H1 (cell line): Measurements from ENCODE around the gene TMTC2.

Experiments used
- E2F6 ChIP-seq: IDR thresholded peaks from 2 replicates; pipeline ENCODE4 v1.6.1; 2012; ENCODE audit warnings: inconsistent platforms
- GABPA ChIP-seq: IDR thresholded peaks from 2 replicates; pipeline ENCODE4 v1.6.1; 2011; ENCODE audit warnings: mild to moderate bottlenecking, low read length, moderate library complexity, borderline replicate concordance; ENCODE audit not compliant: insufficient read depth
- MAFK ChIP-seq: IDR thresholded peaks from 2 replicates; pipeline ENCODE4 v1.6.1; 2012; ENCODE audit warnings: low read depth, mild to moderate bottlenecking, improper control_type of control experiment, low read length

DNA sequence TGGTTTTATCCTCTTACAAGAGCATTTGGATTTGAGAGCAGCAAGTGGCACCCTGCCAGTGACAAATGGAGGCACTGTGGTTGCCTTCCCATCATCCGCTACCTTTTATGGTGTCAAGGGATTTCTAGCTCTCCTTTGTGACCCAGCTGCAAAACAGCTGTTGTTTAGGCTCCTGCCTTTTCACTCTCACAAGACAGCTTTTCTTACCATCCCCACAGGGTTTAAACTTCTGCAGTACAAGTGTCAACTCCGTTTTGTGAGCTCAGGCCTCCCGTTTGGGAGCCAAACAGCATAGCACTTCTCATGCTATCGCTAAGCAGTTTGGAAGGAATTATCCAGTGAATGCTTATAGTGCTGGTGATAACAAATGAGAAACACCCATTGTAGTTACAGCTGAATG is 331.4 kb downstream of the TMTC2 start:
- TF ChIP-seq E2F6 (no peak), MAFK (no peak), GABPA (no peak)
